ENCODE measurements around the gene HORMAD2. TPM values are rescaled to one million over a fixed set of nuclear protein-coding genes. Genes with fewer than 3 reads are reported as not detected.

Gene HORMAD2
- total RNA-seq, 1 experiment from 2014 or later: not detected

DNA sequence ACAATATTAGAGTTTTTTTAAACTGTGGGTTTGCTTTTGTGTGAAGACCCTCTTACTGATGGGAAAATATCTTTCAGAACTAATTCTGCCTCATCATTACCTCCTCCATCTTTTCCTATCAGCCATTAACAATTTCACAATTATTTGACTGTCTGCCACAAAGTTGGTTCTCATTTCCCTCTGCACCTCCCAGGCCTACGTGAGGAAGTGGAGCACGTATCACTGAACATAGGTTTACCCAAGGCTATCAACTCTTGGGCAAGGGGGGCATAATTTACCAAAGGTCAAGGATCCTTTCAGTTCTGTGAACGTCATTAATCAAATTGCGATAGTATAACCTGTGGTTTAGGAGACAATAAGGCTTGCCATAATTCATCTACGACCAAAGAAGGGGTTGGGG, 106.2 kb downstream of the HORMAD2 start:
- Mint-ChIP-seq H3K4me3 (no peak overlapping the region), H3K27ac (no peak overlapping the region), H3K27me3 (ENCODE audit: low read depth) (peaks cover 14% of the 10 kb centered on the region), H3K4me1 (peaks cover 41% of the 10 kb centered on the region), H3K36me3 (no peaks in the 10 kb centered on the region), H3K9me3 (no peaks in the 10 kb centered on the region)
- ATAC-seq (no peak), DNase-seq (ENCODE audit: low spot score) (no peak)
- CTCF ChIA-PET: interaction anchor here (0.5 kb wide), 1 partner anchor 314 kb away, joined by 3 read pairs; no protein-coding TSS in a partner anchor
- POLR2A ChIA-PET: no interaction called here
- TF ChIP-seq JUN (CRISPR knock-in tag; IDR thresholded peaks at IDR 0.05) (no peak), MYBL2 (CRISPR knock-in tag; IDR thresholded peaks at IDR 0.05) (no peak), SOX15 (CRISPR knock-in tag; IDR thresholded peaks at IDR 0.05) (no peak)

- TF ChIP-seq ZNF219 (CRISPR knock-in tag; IDR thresholded peaks at IDR 0.05; ENCODE audit: borderline replicate concordance): no peak
- no peak for TF ChIP-seq NFYB (CRISPR knock-in tag; conservative IDR thresholded peaks at IDR 0.05; ENCODE audit: low read depth)
- no peak for TF ChIP-seq FOXP1 (CRISPR knock-in tag; IDR thresholded peaks at IDR 0.05; ENCODE audit: borderline replicate concordance)
- no peak for TF ChIP-seq PRRX2 (CRISPR knock-in tag; IDR thresholded peaks at IDR 0.05)
- TF ChIP-seq, protein P1, sequence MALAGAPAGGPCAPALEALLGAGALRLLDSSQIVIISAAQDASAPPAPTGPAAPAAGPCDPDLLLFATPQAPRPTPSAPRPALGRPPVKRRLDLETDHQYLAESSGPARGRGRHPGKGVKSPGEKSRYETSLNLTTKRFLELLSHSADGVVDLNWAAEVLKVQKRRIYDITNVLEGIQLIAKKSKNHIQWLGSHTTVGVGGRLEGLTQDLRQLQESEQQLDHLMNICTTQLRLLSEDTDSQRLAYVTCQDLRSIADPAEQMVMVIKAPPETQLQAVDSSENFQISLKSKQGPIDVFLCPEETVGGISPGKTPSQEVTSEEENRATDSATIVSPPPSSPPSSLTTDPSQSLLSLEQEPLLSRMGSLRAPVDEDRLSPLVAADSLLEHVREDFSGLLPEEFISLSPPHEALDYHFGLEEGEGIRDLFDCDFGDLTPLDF (CRISPR knock-in tag; IDR thresholded peaks at IDR 0.05): no peak
- TF ChIP-seq, protein P2, sequence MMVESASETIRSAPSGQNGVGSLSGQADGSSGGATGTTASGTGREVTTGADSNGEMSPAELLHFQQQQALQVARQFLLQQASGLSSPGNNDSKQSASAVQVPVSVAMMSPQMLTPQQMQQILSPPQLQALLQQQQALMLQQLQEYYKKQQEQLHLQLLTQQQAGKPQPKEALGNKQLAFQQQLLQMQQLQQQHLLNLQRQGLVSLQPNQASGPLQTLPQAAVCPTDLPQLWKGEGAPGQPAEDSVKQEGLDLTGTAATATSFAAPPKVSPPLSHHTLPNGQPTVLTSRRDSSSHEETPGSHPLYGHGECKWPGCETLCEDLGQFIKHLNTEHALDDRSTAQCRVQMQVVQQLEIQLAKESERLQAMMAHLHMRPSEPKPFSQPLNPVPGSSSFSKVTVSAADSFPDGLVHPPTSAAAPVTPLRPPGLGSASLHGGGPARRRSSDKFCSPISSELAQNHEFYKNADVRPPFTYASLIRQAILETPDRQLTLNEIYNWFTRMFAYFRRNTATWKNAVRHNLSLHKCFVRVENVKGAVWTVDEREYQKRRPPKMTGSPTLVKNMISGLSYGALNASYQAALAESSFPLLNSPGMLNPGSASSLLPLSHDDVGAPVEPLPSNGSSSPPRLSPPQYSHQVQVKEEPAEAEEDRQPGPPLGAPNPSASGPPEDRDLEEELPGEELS (CRISPR knock-in tag; IDR thresholded peaks at IDR 0.05): no peak
- TF ChIP-seq MYBL2 (CRISPR knock-in tag; IDR thresholded peaks at IDR 0.05): no peak
- TF ChIP-seq FOXJ3 (CRISPR knock-in tag; IDR thresholded peaks at IDR 0.05; ENCODE audit: borderline replicate concordance): no peak
- TF ChIP-seq ZNF671 (CRISPR knock-in tag; IDR thresholded peaks at IDR 0.05): no peak
- no peak for TF ChIP-seq MXD4 (CRISPR knock-in tag; IDR thresholded peaks at IDR 0.05; ENCODE audit: borderline replicate concordance)
- no peak for TF ChIP-seq SMAD4 (CRISPR knock-in tag; IDR thresholded peaks at IDR 0.05)
- TF ChIP-seq, protein P3, sequence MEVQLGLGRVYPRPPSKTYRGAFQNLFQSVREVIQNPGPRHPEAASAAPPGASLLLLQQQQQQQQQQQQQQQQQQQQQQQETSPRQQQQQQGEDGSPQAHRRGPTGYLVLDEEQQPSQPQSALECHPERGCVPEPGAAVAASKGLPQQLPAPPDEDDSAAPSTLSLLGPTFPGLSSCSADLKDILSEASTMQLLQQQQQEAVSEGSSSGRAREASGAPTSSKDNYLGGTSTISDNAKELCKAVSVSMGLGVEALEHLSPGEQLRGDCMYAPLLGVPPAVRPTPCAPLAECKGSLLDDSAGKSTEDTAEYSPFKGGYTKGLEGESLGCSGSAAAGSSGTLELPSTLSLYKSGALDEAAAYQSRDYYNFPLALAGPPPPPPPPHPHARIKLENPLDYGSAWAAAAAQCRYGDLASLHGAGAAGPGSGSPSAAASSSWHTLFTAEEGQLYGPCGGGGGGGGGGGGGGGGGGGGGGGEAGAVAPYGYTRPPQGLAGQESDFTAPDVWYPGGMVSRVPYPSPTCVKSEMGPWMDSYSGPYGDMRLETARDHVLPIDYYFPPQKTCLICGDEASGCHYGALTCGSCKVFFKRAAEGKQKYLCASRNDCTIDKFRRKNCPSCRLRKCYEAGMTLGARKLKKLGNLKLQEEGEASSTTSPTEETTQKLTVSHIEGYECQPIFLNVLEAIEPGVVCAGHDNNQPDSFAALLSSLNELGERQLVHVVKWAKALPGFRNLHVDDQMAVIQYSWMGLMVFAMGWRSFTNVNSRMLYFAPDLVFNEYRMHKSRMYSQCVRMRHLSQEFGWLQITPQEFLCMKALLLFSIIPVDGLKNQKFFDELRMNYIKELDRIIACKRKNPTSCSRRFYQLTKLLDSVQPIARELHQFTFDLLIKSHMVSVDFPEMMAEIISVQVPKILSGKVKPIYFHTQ (CRISPR knock-in tag; IDR thresholded peaks at IDR 0.05): no peak
- TF ChIP-seq, protein P4, sequence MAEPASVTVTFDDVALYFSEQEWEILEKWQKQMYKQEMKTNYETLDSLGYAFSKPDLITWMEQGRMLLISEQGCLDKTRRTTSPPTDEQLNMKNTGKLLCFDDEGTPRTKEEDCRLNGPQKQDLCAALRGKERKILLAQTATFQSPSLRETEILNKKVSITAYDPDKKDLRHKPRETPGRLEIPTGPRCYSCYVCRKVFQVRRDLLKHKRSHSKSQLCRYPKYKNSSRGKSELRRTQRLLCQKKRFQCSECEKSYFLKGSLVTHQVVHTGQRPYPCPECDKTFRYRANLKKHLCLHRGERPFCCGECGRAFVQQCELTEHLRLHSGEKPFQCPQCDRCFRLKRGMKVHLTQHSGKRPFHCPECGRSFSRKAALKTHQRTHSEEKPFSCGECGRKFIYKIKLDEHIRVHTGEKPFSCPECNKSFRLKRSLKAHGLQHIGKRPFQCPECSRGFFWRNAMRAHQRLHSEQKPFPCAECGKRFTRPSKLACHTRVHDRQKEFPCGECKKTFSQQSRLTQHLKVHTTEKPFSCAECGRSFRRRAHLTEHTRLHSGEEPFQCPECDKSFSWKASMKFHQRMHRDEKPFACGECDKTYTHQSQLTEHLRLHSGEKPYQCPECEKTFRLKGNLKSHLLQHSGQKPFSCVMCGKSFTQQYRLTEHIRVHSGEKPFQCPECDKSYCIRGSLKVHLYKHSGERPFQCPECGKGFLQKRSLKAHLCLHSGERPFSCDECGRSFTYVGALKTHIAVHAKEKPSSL (CRISPR knock-in tag; conservative IDR thresholded peaks at IDR 0.05): no peak
- TF ChIP-seq GABPB1 (CRISPR knock-in tag; IDR thresholded peaks at IDR 0.05): no peak
- no peak for TF ChIP-seq NFE2L1 (CRISPR knock-in tag; IDR thresholded peaks at IDR 0.05)
- TF ChIP-seq, protein P5, sequence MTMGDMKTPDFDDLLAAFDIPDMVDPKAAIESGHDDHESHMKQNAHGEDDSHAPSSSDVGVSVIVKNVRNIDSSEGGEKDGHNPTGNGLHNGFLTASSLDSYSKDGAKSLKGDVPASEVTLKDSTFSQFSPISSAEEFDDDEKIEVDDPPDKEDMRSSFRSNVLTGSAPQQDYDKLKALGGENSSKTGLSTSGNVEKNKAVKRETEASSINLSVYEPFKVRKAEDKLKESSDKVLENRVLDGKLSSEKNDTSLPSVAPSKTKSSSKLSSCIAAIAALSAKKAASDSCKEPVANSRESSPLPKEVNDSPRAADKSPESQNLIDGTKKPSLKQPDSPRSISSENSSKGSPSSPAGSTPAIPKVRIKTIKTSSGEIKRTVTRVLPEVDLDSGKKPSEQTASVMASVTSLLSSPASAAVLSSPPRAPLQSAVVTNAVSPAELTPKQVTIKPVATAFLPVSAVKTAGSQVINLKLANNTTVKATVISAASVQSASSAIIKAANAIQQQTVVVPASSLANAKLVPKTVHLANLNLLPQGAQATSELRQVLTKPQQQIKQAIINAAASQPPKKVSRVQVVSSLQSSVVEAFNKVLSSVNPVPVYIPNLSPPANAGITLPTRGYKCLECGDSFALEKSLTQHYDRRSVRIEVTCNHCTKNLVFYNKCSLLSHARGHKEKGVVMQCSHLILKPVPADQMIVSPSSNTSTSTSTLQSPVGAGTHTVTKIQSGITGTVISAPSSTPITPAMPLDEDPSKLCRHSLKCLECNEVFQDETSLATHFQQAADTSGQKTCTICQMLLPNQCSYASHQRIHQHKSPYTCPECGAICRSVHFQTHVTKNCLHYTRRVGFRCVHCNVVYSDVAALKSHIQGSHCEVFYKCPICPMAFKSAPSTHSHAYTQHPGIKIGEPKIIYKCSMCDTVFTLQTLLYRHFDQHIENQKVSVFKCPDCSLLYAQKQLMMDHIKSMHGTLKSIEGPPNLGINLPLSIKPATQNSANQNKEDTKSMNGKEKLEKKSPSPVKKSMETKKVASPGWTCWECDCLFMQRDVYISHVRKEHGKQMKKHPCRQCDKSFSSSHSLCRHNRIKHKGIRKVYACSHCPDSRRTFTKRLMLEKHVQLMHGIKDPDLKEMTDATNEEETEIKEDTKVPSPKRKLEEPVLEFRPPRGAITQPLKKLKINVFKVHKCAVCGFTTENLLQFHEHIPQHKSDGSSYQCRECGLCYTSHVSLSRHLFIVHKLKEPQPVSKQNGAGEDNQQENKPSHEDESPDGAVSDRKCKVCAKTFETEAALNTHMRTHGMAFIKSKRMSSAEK (CRISPR knock-in tag; IDR thresholded peaks at IDR 0.05; ENCODE audit: borderline replicate concordance): no peak
- Mint-ChIP-seq H3K36me3 (no peaks in the 10 kb centered on the region), H3K9me3 (no peaks in the 10 kb centered on the region), H3K4me1 (peaks cover 47% of the 10 kb centered on the region), H3K4me3 (no peak overlapping the region), H3K27ac (no peak overlapping the region), H3K27me3 (ENCODE audit: low read depth) (peaks cover 14% of the 10 kb centered on the region)
- POLR2A ChIA-PET: no interaction called here
- ATAC-seq: no peak
- no peak for DNase-seq (ENCODE audit: low spot score)
- CTCF ChIA-PET: no interaction called here
Measured at GRCh38 chr22:30187094-30187493, 106.8 kb downstream of the HORMAD2 start.
